Measurements from ENCODE around the gene ZBTB8OS. TPM values are rescaled to one million over a fixed set of nuclear protein-coding genes. Genes with fewer than 3 reads are reported as not detected.
A peak's percentile ranks its signal among the peaks of the same experiment; 100 is the strongest.
"Not testable (repeated sequence)": the region's sequence is repeated elsewhere in the genome, so short reads cannot be mapped to it uniquely, and the experiment has no call there.

Gene ZBTB8OS
- total RNA-seq (10 to 100 TPM; 36.3 to 37.8 TPM), polyA plus RNA-seq (10 to 100 TPM; 43.6 to 78.3 TPM)
- long read RNA-seq, donor 1, partial matches to known transcripts = 3 of 33 reads
- long read RNA-seq, donor 1, other reads (novel, unspliced or antisense) = 21 of 33 reads
- long read RNA-seq, donor 2, partial matches to known transcripts = 0 of 17 reads
- long read RNA-seq, donor 2, other reads (novel, unspliced or antisense) = 11 of 17 reads

GRCh38 chr1:32650248-32650751 lies at the start of gene ZBTB8OS:
Gene ZBTB8OS, minus strand, starts transcription at chr1:32650550. Its CDS starts 21 bp downstream, at chr1:32650529.
- WGBS, 2 donors = 0% methylated on average over 21 of the region's 21 CpGs
- Histone ChIP-seq H3K27ac (ENCODE audit: low read depth in 1 of 2, low read length in 2 of 2) (peak within 1 kb of the TSS; percentile 78 to 96), H3K9me3 (ENCODE audit: control insufficient read depth, low read length) (no peaks in the 10 kb centered on the region), H3K27me3 (ENCODE audit: control insufficient read depth in 1 of 2, insufficient read depth in 2 of 2, low read length in 1 of 2) (no peaks in the 10 kb centered on the region), H3K4me3 (ENCODE audit: low read length in 2 of 2) (peak within 1 kb of the TSS; percentile 49 to 82), H3K36me3 (ENCODE audit: control insufficient read depth in 1 of 2, insufficient read depth in 2 of 2, low read length in 1 of 2) (no peaks in the 10 kb centered on the region), H3K4me1 (ENCODE audit: control insufficient read depth in 1 of 2, insufficient read depth in 2 of 2, low read length in 2 of 2) (peaks cover 0 to 3% of the 10 kb centered on the region in 2 donors)
- peak; percentile 94 for ATAC-seq (ENCODE audit: low FRiP score)
- DNase-seq = peak; percentile 95
- intact Hi-C loops (cut with DNase I) = loop anchor here in 1 of 2 donors (2.0 kb wide), 1 partner anchor 53 kb away; the partner anchor contains the start of gene SYNC

- H3K27me3 ChIP-seq (ENCODE audit: control insufficient read depth in 1 of 2, insufficient read depth in 2 of 2, low read length in 1 of 2); H3K4me3 ChIP-seq (ENCODE audit: low read length in 2 of 2); H3K36me3 ChIP-seq (ENCODE audit: control insufficient read depth in 1 of 2, insufficient read depth in 2 of 2, low read length in 1 of 2); ATAC-seq (ENCODE audit: low FRiP score); H3K9me3 ChIP-seq (ENCODE audit: control insufficient read depth, low read length); intact Hi-C loops (cut with DNase I); H3K4me1 ChIP-seq (ENCODE audit: control insufficient read depth in 1 of 2, insufficient read depth in 2 of 2, low read length in 2 of 2); H3K27ac ChIP-seq (ENCODE audit: low read depth in 1 of 2, low read length in 2 of 2): not testable (repeated sequence)
- 95 to 97% methylated on average over 8 of the region's 8 CpGs for WGBS, 2 donors
- peak; percentile 23 to 26 for DNase-seq
Measured at GRCh38 chr1:32696996-32697395, 46.6 kb upstream of the ZBTB8OS start.

- H3K36me3 ChIP-seq (ENCODE audit: control insufficient read depth in 1 of 2, insufficient read depth in 2 of 2, low read length in 1 of 2) = no peaks in the 10 kb centered on the region
- intact Hi-C loops (cut with DNase I) = no loop called here
- no peak overlapping the region for H3K4me3 ChIP-seq (ENCODE audit: low read length in 2 of 2)
- ATAC-seq (ENCODE audit: low FRiP score) = no peak
- peaks cover 2 to 3% of the 10 kb centered on the region in 2 donors for H3K4me1 ChIP-seq (ENCODE audit: control insufficient read depth in 1 of 2, insufficient read depth in 2 of 2, low read length in 2 of 2)
- 78 to 83% methylated on average over 9 of the region's 9 CpGs for WGBS, 2 donors
- peak; percentile 41 to 51 for DNase-seq
- H3K27ac ChIP-seq (ENCODE audit: low read depth in 1 of 2, low read length in 2 of 2) = peak overlapping the region in 1 of 2 donors; percentile 77
- no peaks in the 10 kb centered on the region for H3K9me3 ChIP-seq (ENCODE audit: control insufficient read depth, low read length)
- H3K27me3 ChIP-seq (ENCODE audit: control insufficient read depth in 1 of 2, insufficient read depth in 2 of 2, low read length in 1 of 2) = no peaks in the 10 kb centered on the region
Measured at GRCh38 chr1:32696041-32696440, 45.7 kb upstream of the ZBTB8OS start.

GRCh38 chr1:32695098-32695904 lies 45.0 kb upstream of the ZBTB8OS start:
- 31% methylated on average over 17 of the region's 17 CpGs for WGBS, 2 donors
- DNase-seq = peak; percentile 93
- peak; percentile 28 for ATAC-seq (ENCODE audit: low FRiP score)
- Histone ChIP-seq H3K9me3 (ENCODE audit: control insufficient read depth, low read length) (no peaks in the 10 kb centered on the region), H3K4me1 (ENCODE audit: control insufficient read depth in 1 of 2, insufficient read depth in 2 of 2, low read length in 2 of 2) (peaks cover 2 to 3% of the 10 kb centered on the region in 2 donors), H3K36me3 (ENCODE audit: control insufficient read depth in 1 of 2, insufficient read depth in 2 of 2, low read length in 1 of 2) (no peaks in the 10 kb centered on the region), H3K27me3 (ENCODE audit: control insufficient read depth in 1 of 2, insufficient read depth in 2 of 2, low read length in 1 of 2) (no peaks in the 10 kb centered on the region), H3K27ac (ENCODE audit: low read depth in 1 of 2, low read length in 2 of 2) (peak overlapping the region; percentile 63 to 77), H3K4me3 (ENCODE audit: low read length in 2 of 2) (no peak overlapping the region)
- intact Hi-C loops (cut with DNase I) = no loop called here

GRCh38 chr1:32693455-32694174 lies 43.3 kb upstream of the ZBTB8OS start:
- peak; percentile 9 to 59 for DNase-seq
- H3K27me3 ChIP-seq (ENCODE audit: control insufficient read depth in 1 of 2, insufficient read depth in 2 of 2, low read length in 1 of 2) = no peaks in the 10 kb centered on the region
- ATAC-seq (ENCODE audit: low FRiP score) = peak; percentile 55
- H3K4me1 ChIP-seq (ENCODE audit: control insufficient read depth in 1 of 2, insufficient read depth in 2 of 2, low read length in 2 of 2) = peaks cover 2 to 3% of the 10 kb centered on the region in 2 donors
- peak overlapping the region; percentile 82 to 96 for H3K27ac ChIP-seq (ENCODE audit: low read depth in 1 of 2, low read length in 2 of 2)
- peak overlapping the region in 1 of 2 donors; percentile 34 for H3K4me3 ChIP-seq (ENCODE audit: low read length in 2 of 2)
- intact Hi-C loops (cut with DNase I) = no loop called here
- H3K9me3 ChIP-seq (ENCODE audit: control insufficient read depth, low read length) = no peaks in the 10 kb centered on the region
- H3K36me3 ChIP-seq (ENCODE audit: control insufficient read depth in 1 of 2, insufficient read depth in 2 of 2, low read length in 1 of 2) = no peaks in the 10 kb centered on the region
- WGBS, 2 donors = 30 to 33% methylated on average over 6 of the region's 6 CpGs

- H3K27me3 ChIP-seq (ENCODE audit: control insufficient read depth in 1 of 2, insufficient read depth in 2 of 2, low read length in 1 of 2) = no peaks in the 10 kb centered on the region
- WGBS, 2 donors = 91 to 97% methylated on average over 2 of the region's 2 CpGs
- DNase-seq (no peak), ATAC-seq (ENCODE audit: low FRiP score) (no peak)
- H3K9me3 ChIP-seq (ENCODE audit: control insufficient read depth, low read length) = no peaks in the 10 kb centered on the region
- H3K4me1 ChIP-seq (ENCODE audit: control insufficient read depth in 1 of 2, insufficient read depth in 2 of 2, low read length in 2 of 2) = peaks cover 0 to 2% of the 10 kb centered on the region in 2 donors
- intact Hi-C loops (cut with DNase I) = no loop called here
- no peak overlapping the region for H3K4me3 ChIP-seq (ENCODE audit: low read length in 2 of 2)
- peak overlapping the region in 1 of 2 donors; percentile 19 for H3K27ac ChIP-seq (ENCODE audit: low read depth in 1 of 2, low read length in 2 of 2)
- H3K36me3 ChIP-seq (ENCODE audit: control insufficient read depth in 1 of 2, insufficient read depth in 2 of 2, low read length in 1 of 2) = peaks cover 0 to 6% of the 10 kb centered on the region in 2 donors
Measured at GRCh38 chr1:32686387-32686786, 36.0 kb upstream of the ZBTB8OS start.

- intact Hi-C loops (cut with DNase I) = no loop called here
- no peak overlapping the region for H3K27ac ChIP-seq (ENCODE audit: low read depth in 1 of 2, low read length in 2 of 2)
- peaks cover 0 to 2% of the 10 kb centered on the region in 2 donors for H3K4me1 ChIP-seq (ENCODE audit: control insufficient read depth in 1 of 2, insufficient read depth in 2 of 2, low read length in 2 of 2)
- DNase-seq = no peak
- no peaks in the 10 kb centered on the region for H3K9me3 ChIP-seq (ENCODE audit: control insufficient read depth, low read length)
- H3K4me3 ChIP-seq (ENCODE audit: low read length in 2 of 2) = no peak overlapping the region
- WGBS, 2 donors = 59 to 60% methylated on average over 2 of the region's 2 CpGs
- H3K36me3 ChIP-seq (ENCODE audit: control insufficient read depth in 1 of 2, insufficient read depth in 2 of 2, low read length in 1 of 2) = peaks cover 0 to 6% of the 10 kb centered on the region in 2 donors
- no peaks in the 10 kb centered on the region for H3K27me3 ChIP-seq (ENCODE audit: control insufficient read depth in 1 of 2, insufficient read depth in 2 of 2, low read length in 1 of 2)
- no peak for ATAC-seq (ENCODE audit: low FRiP score)
Measured at GRCh38 chr1:32685498-32685897, 35.1 kb upstream of the ZBTB8OS start.

- Histone ChIP-seq H3K4me1 (ENCODE audit: control insufficient read depth in 1 of 2, insufficient read depth in 2 of 2, low read length in 2 of 2) (peaks cover 0 to 2% of the 10 kb centered on the region in 2 donors), H3K27ac (ENCODE audit: low read depth in 1 of 2, low read length in 2 of 2) (no peak overlapping the region), H3K4me3 (ENCODE audit: low read length in 2 of 2) (no peak overlapping the region), H3K9me3 (ENCODE audit: control insufficient read depth, low read length) (no peaks in the 10 kb centered on the region), H3K27me3 (ENCODE audit: control insufficient read depth in 1 of 2, insufficient read depth in 2 of 2, low read length in 1 of 2) (no peaks in the 10 kb centered on the region), H3K36me3 (ENCODE audit: control insufficient read depth in 1 of 2, insufficient read depth in 2 of 2, low read length in 1 of 2) (peaks cover 0 to 6% of the 10 kb centered on the region in 2 donors)
- DNase-seq = no peak
- 40 to 42% methylated on average over 2 of the region's 2 CpGs for WGBS, 2 donors
- ATAC-seq (ENCODE audit: low FRiP score) = peak; percentile 38
- intact Hi-C loops (cut with DNase I) = no loop called here
Measured at GRCh38 chr1:32684167-32684811, 33.9 kb upstream of the ZBTB8OS start.

Data from aorta (tissue), 5 donors.